Osteocyte (in vitro differentiated cells): ENCODE measurements around the gene NCOA6. TPM values are rescaled to one million over a fixed set of nuclear protein-coding genes. Genes with fewer than 3 reads are reported as not detected.

Experiments
- DNase-seq: peaks from one replicate; pipeline ENCODE4 v3.0.0; 2021; ENCODE audit warnings: mixed read lengths; ENCODE audit not compliant: unreplicated experiment; ENCODE audit errors: extremely low spot score
- H3K27ac Mint-ChIP-seq: one replicate; pipeline ENCODE4 v1.8.0; 2021; ENCODE audit warnings: mild to moderate bottlenecking, mixed read lengths; ENCODE audit not compliant: unreplicated experiment
- H3K27me3 Mint-ChIP-seq: one replicate; pipeline ENCODE4 v1.8.0; 2021; ENCODE audit warnings: mixed read lengths; ENCODE audit not compliant: unreplicated experiment
- H3K36me3 Mint-ChIP-seq: one replicate; pipeline ENCODE4 v1.8.0; 2021; ENCODE audit warnings: mixed read lengths; ENCODE audit not compliant: unreplicated experiment
- H3K4me1 Mint-ChIP-seq: one replicate; pipeline ENCODE4 v1.8.0; 2021; ENCODE audit warnings: mixed read lengths; ENCODE audit not compliant: unreplicated experiment
- H3K4me3 Mint-ChIP-seq: one replicate; pipeline ENCODE4 v1.8.0; 2021; ENCODE audit warnings: mild to moderate bottlenecking, moderate library complexity, mixed read lengths; ENCODE audit not compliant: unreplicated experiment
- H3K9me3 Mint-ChIP-seq: one replicate; pipeline ENCODE4 v1.8.0; 2021; ENCODE audit warnings: mixed read lengths; ENCODE audit not compliant: unreplicated experiment
- total RNA-seq: library from RNA; stranded (reverse); gene quantifications from 2 replicates; pipeline ENCODE4 v1.2.1, GENCODE V29; 2021
- TF ChIP-seq, protein P1 (sequence below): fragments of 200-600 bp; sonication (generic); IDR thresholded peaks from 2 replicates; pipeline ENCODE4 v1.5.0; 2021; ENCODE audit warnings: antibody characterized with exemption, mild to moderate bottlenecking, moderate library complexity

The NCOA6 gene
- total RNA-seq, 1 donor from 2014 or later = 33.4 TPM

DNA sequence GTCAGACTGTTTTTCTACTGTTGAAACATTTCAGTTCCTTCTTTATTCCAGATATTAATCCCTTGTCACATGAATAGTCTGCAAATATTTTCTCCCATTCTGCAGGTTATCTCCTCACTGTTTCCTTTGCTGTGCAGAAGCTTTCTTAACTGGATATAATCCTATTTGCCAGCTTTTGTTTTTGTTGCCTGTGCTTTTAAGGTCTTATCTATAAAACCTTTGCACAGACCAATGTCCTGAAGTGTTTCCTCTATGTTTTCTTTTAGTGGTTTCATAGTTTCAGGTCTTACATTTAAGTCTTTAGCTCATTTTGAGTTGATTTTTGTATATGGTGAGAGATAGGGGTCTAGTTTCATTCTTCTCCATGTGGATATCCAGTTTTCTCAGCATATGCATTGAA is 19.2 kb downstream of the NCOA6 start:
- H3K4me1 Mint-ChIP-seq = no peaks in the 10 kb centered on the region
- no peaks in the 10 kb centered on the region for H3K27me3 Mint-ChIP-seq
- no peak for DNase-seq
- peaks cover 17% of the 10 kb centered on the region for H3K36me3 Mint-ChIP-seq
- H3K27ac Mint-ChIP-seq = no peak overlapping the region
- no peaks in the 10 kb centered on the region for H3K9me3 Mint-ChIP-seq
- H3K4me3 Mint-ChIP-seq = no peak overlapping the region
- TF ChIP-seq, protein P1, sequence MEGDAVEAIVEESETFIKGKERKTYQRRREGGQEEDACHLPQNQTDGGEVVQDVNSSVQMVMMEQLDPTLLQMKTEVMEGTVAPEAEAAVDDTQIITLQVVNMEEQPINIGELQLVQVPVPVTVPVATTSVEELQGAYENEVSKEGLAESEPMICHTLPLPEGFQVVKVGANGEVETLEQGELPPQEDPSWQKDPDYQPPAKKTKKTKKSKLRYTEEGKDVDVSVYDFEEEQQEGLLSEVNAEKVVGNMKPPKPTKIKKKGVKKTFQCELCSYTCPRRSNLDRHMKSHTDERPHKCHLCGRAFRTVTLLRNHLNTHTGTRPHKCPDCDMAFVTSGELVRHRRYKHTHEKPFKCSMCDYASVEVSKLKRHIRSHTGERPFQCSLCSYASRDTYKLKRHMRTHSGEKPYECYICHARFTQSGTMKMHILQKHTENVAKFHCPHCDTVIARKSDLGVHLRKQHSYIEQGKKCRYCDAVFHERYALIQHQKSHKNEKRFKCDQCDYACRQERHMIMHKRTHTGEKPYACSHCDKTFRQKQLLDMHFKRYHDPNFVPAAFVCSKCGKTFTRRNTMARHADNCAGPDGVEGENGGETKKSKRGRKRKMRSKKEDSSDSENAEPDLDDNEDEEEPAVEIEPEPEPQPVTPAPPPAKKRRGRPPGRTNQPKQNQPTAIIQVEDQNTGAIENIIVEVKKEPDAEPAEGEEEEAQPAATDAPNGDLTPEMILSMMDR = no peak

DNA sequence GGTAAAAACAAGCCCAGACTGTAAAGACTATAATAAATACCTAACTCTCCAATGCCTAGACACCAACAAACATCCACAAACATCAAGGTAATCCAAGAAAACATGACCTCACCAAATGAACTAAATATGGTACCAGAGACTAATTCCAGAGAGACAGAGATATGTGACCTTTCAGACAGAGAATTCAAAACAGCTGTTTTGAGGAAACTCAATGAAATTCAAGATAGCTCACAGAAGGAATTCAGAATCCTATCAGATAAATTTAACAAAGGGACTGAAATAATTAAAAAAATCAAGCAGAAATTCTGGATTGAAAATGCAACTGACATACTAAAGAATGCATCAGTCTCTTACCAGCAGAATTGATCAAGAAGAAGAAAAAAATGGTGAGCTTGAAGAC is 26.6 kb downstream of the NCOA6 start:
- H3K4me1 Mint-ChIP-seq = peaks cover 6% of the 10 kb centered on the region
- no peak overlapping the region for H3K27ac Mint-ChIP-seq
- TF ChIP-seq, protein P1 = no peak
- H3K27me3 Mint-ChIP-seq = no peaks in the 10 kb centered on the region
- H3K9me3 Mint-ChIP-seq = peaks cover 7% of the 10 kb centered on the region
- no peak for DNase-seq
- H3K36me3 Mint-ChIP-seq = peaks cover 13% of the 10 kb centered on the region
- no peak overlapping the region for H3K4me3 Mint-ChIP-seq

- Mint-ChIP-seq H3K9me3 (peaks cover 7% of the 10 kb centered on the region), H3K4me3 (no peak overlapping the region), H3K4me1 (peaks cover 6% of the 10 kb centered on the region), H3K27me3 (no peaks in the 10 kb centered on the region), H3K27ac (no peak overlapping the region), H3K36me3 (peaks cover 13% of the 10 kb centered on the region)
- no peak for DNase-seq
- TF ChIP-seq, protein P1 = no peak
Measured at GRCh38 chr20:34798328-34798727, 27.1 kb downstream of the NCOA6 start.

DNA sequence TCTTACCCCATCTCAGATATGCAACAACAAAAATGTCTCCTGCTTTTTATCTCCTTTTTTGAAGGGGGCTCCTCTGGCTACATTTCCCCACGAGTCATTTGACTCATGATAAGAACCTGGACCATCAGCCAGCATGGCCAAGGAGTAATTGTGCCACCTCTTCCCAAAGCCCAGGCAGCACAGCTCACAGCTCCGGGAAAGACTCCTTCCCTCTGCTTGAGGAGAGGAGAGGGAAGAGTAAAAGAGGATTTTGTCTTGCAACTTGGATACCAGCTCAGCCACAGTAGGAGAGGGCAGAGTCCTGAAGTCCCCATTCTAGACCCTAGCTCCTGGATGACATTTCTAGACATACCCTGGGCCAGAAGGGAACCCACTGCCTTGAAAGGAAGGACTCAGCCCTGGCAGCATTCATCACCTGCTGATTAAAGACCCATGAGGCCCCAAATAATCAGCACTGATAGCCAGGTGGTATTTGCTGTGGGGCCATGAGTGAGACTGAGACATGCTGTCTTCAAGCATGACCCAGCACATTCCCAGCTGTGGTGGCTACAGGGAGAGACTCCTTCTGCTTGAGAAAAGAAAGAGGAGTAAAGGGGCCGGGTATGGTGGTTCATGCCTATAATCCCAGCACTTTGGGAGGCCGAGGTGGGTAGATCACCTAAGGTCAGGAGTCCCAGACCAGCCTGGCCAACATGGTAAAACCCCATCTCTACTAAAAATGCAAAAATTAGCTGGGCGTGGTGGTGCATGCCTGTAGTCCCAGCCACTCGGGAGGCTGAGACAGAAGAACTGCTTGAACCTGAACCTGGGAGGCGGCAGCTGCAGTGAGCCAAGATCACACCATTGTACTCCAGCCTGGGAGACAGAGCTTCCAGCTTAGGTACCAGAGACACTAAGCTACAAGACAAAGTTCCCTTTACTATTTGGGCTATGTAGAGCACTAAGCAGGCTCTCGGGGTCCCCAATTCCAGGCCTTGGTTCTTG is 28.1 kb downstream of the NCOA6 start:
- peaks cover 11% of the 10 kb centered on the region for H3K36me3 Mint-ChIP-seq
- H3K9me3 Mint-ChIP-seq = peaks cover 7% of the 10 kb centered on the region
- TF ChIP-seq, protein P1 = no peak
- H3K27ac Mint-ChIP-seq = no peak overlapping the region
- H3K4me3 Mint-ChIP-seq = no peak overlapping the region
- DNase-seq = no peak
- H3K4me1 Mint-ChIP-seq = peaks cover 11% of the 10 kb centered on the region
- H3K27me3 Mint-ChIP-seq = no peaks in the 10 kb centered on the region

DNA sequence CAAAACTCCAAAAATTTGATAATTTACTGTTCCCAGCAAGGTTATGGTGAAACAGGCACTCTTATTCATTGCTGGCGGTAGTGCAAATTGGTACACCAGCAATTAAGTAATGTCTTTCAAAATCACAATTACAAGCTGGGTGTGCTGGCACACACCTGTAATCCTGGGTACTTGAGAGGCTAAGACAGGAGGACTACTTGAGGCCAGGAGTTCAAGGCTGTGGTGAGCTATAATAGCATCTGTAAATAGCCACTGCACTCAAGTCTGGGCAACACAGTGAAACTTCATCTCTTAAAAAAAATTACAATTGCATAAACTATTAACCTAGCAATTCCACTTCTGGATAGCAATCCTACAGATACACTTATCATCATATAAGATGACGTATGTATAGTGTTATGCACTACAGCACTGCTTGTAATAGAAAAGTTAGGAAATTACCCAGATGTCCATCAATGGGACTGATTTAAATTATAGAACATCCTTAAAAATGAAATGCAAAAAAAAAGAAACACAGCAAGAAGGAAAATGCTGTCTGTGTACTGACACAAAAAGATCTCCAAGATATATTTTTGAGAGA is 31.4 kb downstream of the NCOA6 start:
- peaks cover 4% of the 10 kb centered on the region for H3K36me3 Mint-ChIP-seq
- no peaks in the 10 kb centered on the region for H3K27me3 Mint-ChIP-seq
- no peak for DNase-seq

More for the DNA sequence above, 31.4 kb downstream of the NCOA6 start:
- no peak overlapping the region for H3K4me3 Mint-ChIP-seq
- peaks cover 3% of the 10 kb centered on the region for H3K9me3 Mint-ChIP-seq
- H3K27ac Mint-ChIP-seq = no peak overlapping the region
- TF ChIP-seq, protein P1 = no peak
- H3K4me1 Mint-ChIP-seq = peaks cover 25% of the 10 kb centered on the region
